Suprapubic skin (tissue), 4 donors: ENCODE measurements around the gene FBXO8. TPM values are rescaled to one million over a fixed set of nuclear protein-coding genes. Genes with fewer than 3 reads are reported as not detected.

ENCODE experiments used
- DNase-seq, 2 donors: peaks; one replicate each; pipeline ENCODE4 v3.0.0-alpha.2; 2019; ENCODE audit warnings: low spot score in 2 of 2
- H3K27ac ChIP-seq: fragments of 200-600 bp; sonication (generic); one replicate; pipeline ENCODE4 v1.5.1; 2019
- H3K27me3 ChIP-seq: fragments of 200-600 bp; sonication (generic); one replicate; pipeline ENCODE4 v1.5.1; 2019
- H3K36me3 ChIP-seq: fragments of 200-600 bp; sonication (generic); one replicate; pipeline ENCODE4 v1.5.1; 2019
- H3K4me1 ChIP-seq: fragments of 200-600 bp; sonication (generic); one replicate; pipeline ENCODE4 v1.5.1; 2019
- H3K4me3 ChIP-seq: fragments of 200-600 bp; sonication (generic); one replicate; pipeline ENCODE4 v1.5.1; 2019; ENCODE audit warnings: mild to moderate bottlenecking
- H3K9me3 ChIP-seq: fragments of 200-600 bp; sonication (generic); one replicate; pipeline ENCODE4 v1.5.1; 2019
- EP300 ChIP-seq: sonication (generic); formaldehyde crosslinking; IDR thresholded peaks from one replicate; pipeline ENCODE4 v1.6.1; 2017; ENCODE audit warnings: antibody characterized with exemption
- POLR2A ChIP-seq, 2 donors: fragments of 450-650 bp; IDR thresholded peaks; one replicate each; pipeline ENCODE4 v1.6.1; 2017; ENCODE audit warnings: antibody characterized with exemption in 2 of 2, mild to moderate bottlenecking in 2 of 2, moderate library complexity in 2 of 2
- POLR2AphosphoS5 ChIP-seq, 3 donors: sonication (generic); formaldehyde crosslinking; IDR thresholded peaks; one replicate each; pipeline ENCODE4 v1.6.1; 2017; ENCODE audit warnings: antibody characterized with exemption in 3 of 3
- WGBS: methylation state at CpG from one replicate; pipeline ENCODE4 v1.1.5; 2018; 5-methylcytosine and 5-hydroxymethylcytosine counted together
- total RNA-seq, 4 donors: library from RNA; depleted of rRNA; stranded (reverse); fragments of >200 nt; gene quantifications; one replicate each; pipeline ENCODE4 v1.1.0, GENCODE V29; 2016
- TF ChIP-seq, protein P1 (sequence below), 2 donors: fragments of 200-600 bp in 1 of 2; fragments of 450-650 bp in 1 of 2; sonication (generic) in 1 of 2; IDR thresholded peaks; one replicate each; pipeline ENCODE4 v1.5.1; 2016 to 2019; ENCODE audit warnings: antibody characterized with exemption in 2 of 2, mild to moderate bottlenecking in 1 of 2, moderate library complexity in 1 of 2

Gene FBXO8
- total RNA-seq, 4 donors from 2014 or later, result 28.6 to 40.8 (median 38.6) TPM

DNA sequence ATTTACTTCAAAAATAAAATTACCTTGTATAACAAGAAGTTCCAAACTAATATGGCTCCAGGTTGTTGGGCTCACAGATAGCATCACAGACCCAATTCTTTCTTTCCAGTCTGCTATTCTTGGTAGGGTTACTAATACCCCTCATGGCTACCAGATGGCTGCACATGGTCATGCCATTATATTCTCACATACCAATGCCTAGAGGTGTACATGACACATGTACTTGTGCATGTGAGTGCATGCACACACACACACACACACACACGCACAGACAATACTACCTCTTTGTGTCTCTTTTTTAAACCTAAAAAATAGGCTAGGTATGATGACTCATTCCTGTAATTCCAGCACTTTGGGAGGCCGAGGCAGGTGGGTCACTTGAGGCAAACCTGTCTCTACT is 31.1 kb downstream of the FBXO8 start:
- Histone ChIP-seq H3K9me3 (no peaks in the 10 kb centered on the region), H3K4me1 (peaks cover 3% of the 10 kb centered on the region), H3K27ac (no peak overlapping the region), H3K27me3 (no peaks in the 10 kb centered on the region), H3K4me3 (no peak overlapping the region), H3K36me3 (peaks cover 2% of the 10 kb centered on the region)
- WGBS, result 91% methylated on average over 2 of the region's 2 CpGs
- TF ChIP-seq POLR2AphosphoS5 (IDR thresholded peaks at IDR 0.05) (no peak), EP300 (no peak), POLR2A (IDR thresholded peaks at IDR 0.05) (no peak)
- TF ChIP-seq, protein P1, sequence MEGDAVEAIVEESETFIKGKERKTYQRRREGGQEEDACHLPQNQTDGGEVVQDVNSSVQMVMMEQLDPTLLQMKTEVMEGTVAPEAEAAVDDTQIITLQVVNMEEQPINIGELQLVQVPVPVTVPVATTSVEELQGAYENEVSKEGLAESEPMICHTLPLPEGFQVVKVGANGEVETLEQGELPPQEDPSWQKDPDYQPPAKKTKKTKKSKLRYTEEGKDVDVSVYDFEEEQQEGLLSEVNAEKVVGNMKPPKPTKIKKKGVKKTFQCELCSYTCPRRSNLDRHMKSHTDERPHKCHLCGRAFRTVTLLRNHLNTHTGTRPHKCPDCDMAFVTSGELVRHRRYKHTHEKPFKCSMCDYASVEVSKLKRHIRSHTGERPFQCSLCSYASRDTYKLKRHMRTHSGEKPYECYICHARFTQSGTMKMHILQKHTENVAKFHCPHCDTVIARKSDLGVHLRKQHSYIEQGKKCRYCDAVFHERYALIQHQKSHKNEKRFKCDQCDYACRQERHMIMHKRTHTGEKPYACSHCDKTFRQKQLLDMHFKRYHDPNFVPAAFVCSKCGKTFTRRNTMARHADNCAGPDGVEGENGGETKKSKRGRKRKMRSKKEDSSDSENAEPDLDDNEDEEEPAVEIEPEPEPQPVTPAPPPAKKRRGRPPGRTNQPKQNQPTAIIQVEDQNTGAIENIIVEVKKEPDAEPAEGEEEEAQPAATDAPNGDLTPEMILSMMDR (IDR thresholded peaks at IDR 0.05), result no peak
- no peak for DNase-seq

DNA sequence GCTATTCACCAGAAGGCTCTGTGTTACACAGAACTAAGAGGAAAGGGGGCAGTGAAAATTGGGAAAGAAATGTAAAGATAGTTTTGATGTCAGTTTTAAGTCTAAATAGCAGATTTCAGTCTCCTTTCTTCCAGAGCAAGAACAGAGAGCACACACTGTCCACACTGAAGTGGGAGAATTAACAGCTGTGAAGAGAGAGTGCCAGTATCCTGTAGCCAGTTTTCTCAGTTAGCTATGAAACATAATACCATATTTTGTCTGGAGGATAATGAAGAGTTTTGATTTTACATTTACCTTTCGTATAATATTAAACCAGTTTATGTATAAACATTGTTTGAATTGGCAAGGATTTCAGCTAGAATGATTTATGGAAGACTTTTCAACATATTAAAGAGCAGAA is 35.1 kb downstream of the FBXO8 start:
- H3K36me3 ChIP-seq, result no peaks in the 10 kb centered on the region
- no peaks in the 10 kb centered on the region for H3K4me1 ChIP-seq
- no peak for DNase-seq
- no peaks in the 10 kb centered on the region for H3K27me3 ChIP-seq
- whole genome bisulfite sequencing, result 58% methylated on average over 1 of the region's 1 CpG
- no peaks in the 10 kb centered on the region for H3K9me3 ChIP-seq
- H3K4me3 ChIP-seq, result no peak overlapping the region
- no peak overlapping the region for H3K27ac ChIP-seq
- TF ChIP-seq POLR2AphosphoS5 (IDR thresholded peaks at IDR 0.05) (no peak), EP300 (no peak), POLR2A (IDR thresholded peaks at IDR 0.05) (no peak)
- TF ChIP-seq, protein P1 (IDR thresholded peaks at IDR 0.05), result no peak

DNA sequence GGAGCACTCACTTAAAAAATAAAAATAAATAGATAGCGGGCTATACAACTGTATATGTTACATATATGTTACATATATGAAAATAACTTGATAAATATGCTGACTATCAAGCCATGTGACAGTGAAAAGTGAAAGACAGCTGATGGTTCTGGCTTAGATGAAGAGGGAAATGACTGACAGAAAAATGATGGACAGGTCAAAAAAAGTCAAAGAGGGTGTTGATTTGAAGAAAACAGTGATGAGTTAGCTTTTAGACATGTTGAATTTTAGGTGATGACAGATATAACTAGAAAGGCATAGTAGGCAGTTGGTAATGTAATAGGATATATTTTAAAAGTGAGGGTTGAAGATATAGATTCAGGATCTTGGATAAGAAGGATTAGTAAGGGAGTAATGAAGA is 37.8 kb downstream of the FBXO8 start:
- H3K4me1 ChIP-seq, result no peaks in the 10 kb centered on the region
- H3K4me3 ChIP-seq, result no peak overlapping the region
- H3K27ac ChIP-seq, result no peak overlapping the region
- 100% methylated on average over 1 of the region's 1 CpG for WGBS
- H3K27me3 ChIP-seq, result no peaks in the 10 kb centered on the region
- DNase-seq, result no peak
- H3K36me3 ChIP-seq, result no peaks in the 10 kb centered on the region
- H3K9me3 ChIP-seq, result no peaks in the 10 kb centered on the region
- TF ChIP-seq, protein P1 (IDR thresholded peaks at IDR 0.05), result no peak
- TF ChIP-seq POLR2A (IDR thresholded peaks at IDR 0.05), result no peak
- TF ChIP-seq POLR2AphosphoS5 (IDR thresholded peaks at IDR 0.05), result no peak
- TF ChIP-seq EP300, result no peak

GRCh38 chr4:174244441-174244840 is 39.0 kb downstream of the FBXO8 start:
- WGBS, result 87% methylated on average over 1 of the region's 1 CpG

GRCh38 chr4:174241162-174241561 is 42.3 kb downstream of the FBXO8 start:
- TF ChIP-seq, protein P1 (IDR thresholded peaks at IDR 0.05), result no peak
- no peak for TF ChIP-seq POLR2AphosphoS5 (IDR thresholded peaks at IDR 0.05)
- no peak for TF ChIP-seq POLR2A (IDR thresholded peaks at IDR 0.05)
- TF ChIP-seq EP300, result no peak
- H3K9me3 ChIP-seq, result no peaks in the 10 kb centered on the region
- WGBS, result 87% methylated on average over 3 of the region's 3 CpGs
- H3K4me1 ChIP-seq, result no peaks in the 10 kb centered on the region
- H3K27me3 ChIP-seq, result no peaks in the 10 kb centered on the region
- DNase-seq, result no peak
- H3K27ac ChIP-seq, result no peak overlapping the region
- no peak overlapping the region for H3K4me3 ChIP-seq
- H3K36me3 ChIP-seq, result peaks cover 25% of the 10 kb centered on the region

More at GRCh38 chr4:174244441-174244840, 39.0 kb downstream of the FBXO8 start:
- Histone ChIP-seq H3K27me3 (no peaks in the 10 kb centered on the region), H3K4me1 (no peaks in the 10 kb centered on the region), H3K9me3 (no peaks in the 10 kb centered on the region), H3K27ac (no peak overlapping the region), H3K36me3 (no peaks in the 10 kb centered on the region), H3K4me3 (no peak overlapping the region)
- no peak for DNase-seq
- TF ChIP-seq POLR2A (IDR thresholded peaks at IDR 0.05) (no peak), EP300 (no peak), POLR2AphosphoS5 (IDR thresholded peaks at IDR 0.05) (no peak)
- TF ChIP-seq, protein P1 (IDR thresholded peaks at IDR 0.05), result no peak
